GM19240 (cell line): ENCODE data around the gene SUCLG2.

ENCODE experiments used
- DNase-seq: peaks from one replicate; pipeline ENCODE4 v3.0.0; 2011; ENCODE audit warnings: low spot score; ENCODE audit not compliant: insufficient read length

SUCLG2 gene

GRCh38 chr3:67517781-67518180, 136.6 kb downstream of the SUCLG2 start:
- no peak for DNase-seq

DNA sequence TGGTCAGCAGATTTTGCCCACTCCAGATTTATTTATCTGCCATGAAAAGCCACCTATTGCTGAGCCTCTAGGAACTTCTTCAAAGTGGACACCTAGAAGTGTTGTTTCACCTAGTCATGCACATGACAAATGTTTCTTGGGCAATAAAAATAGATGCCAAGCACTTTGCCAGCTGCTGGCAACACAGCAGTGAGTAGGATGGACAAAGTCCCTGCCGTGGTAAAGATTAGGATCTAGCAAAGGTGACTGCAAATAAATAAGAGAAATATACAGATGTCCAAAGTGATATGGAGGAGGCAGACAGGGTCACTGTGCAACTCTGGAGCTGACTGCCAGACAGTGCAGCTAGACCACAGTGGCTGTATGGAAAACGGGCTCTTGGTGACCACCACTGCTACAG, 137.9 kb downstream of the SUCLG2 start:
- no peak for DNase-seq

DNA sequence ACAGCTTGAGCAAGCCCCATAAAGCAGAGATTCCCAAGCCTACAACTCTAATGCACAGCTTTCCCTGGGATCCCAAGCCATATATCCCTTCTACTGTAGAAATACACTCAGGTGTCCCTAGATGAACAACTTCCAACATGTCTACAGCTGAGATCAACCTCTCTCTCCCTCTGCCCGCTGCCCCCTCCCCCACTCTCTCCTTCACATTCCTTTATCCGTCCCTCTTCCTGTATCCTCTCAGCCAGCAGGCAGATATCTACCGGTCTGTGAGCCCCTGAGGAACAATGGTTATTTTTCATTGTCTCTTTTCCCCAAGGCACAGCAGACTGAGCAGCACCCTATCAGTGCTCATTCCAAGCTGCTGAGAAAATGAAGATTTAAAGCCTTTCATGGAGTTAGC, 138.6 kb downstream of the SUCLG2 start:
- no peak for DNase-seq

GRCh38 chr3:67509471-67510075, 144.8 kb downstream of the SUCLG2 start:
- DNase-seq: no peak

DNA sequence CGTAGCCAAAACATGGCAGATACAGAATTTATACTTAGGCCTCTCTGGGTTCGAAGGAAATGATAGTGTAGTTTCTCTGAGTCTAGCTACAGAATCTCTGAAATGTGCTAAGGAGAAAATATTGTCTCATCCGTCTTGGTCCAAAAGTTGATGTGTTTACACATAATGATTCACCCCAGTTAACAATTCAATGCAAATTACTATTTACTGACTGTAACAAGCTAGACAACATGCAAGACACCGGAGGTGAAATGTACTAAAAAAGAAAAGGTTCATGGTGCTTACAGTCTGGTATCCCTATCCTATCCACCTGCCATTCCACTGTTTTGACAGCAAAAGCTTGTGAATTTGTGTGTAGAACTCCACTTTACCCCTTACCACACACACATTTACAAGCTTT, 146.8 kb downstream of the SUCLG2 start:
- no peak for DNase-seq

- no peak for DNase-seq
Measured at GRCh38 chr3:67500709-67501108, 153.7 kb downstream of the SUCLG2 start.

DNA sequence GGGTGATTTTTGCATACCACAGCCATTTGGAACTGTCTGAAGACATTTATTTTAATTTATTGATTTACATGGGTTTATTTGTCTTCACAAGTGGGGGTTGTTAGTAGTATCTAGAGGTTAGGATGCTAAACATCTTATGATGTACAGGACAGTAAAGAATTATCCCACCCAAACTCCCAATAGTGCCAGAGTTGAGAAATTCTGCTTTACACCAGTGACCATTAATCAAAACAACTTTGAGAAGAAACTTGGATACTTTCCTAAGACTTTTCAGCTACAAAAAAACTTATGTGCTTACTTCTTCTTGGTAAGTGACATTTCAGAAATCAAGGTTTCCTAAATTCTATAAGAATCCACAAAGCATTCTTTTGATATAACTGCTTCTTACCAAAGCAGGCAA, 156.7 kb downstream of the SUCLG2 start:
- DNase-seq: no peak

DNA sequence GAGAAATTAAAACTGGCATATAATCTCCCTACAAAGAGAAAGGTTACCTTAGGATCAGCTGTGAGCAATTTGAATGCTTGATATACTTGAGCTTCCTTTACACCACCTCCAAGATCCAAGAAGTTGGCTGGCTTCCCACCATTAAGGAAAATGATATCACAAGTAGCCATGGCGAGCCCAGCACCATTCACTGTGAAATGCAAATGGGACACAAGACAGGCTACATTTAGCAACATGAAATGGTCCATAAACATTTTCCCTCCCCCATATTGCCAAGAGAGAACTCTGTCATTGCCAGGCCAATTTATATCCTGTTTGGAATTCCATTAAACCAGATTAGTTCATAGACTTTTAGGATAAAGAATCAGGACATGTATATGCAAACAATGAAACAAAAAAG, 158.7 kb downstream of the SUCLG2 start:
- no peak for DNase-seq

GRCh38 chr3:67493808-67494207, 160.6 kb downstream of the SUCLG2 start:
- DNase-seq: no peak

DNA sequence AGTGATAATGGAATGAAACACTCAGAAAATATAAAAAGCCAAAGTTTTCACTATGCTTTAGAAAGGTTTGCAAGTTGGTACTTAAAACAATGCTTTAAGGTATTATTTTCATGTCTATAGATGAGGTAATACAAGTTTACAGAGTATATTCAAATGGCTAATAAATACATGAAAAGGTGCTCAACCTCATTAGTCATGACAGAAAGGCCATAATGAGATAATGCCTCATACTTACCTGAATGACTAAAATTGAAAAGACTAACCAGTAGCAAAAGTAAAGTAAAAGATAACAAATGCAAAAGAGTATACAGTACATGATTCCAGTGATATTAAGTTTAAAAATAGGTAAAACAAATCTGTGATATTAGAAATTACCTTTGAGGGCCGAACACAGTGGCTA, 163.8 kb downstream of the SUCLG2 start:
- no peak for DNase-seq

DNA sequence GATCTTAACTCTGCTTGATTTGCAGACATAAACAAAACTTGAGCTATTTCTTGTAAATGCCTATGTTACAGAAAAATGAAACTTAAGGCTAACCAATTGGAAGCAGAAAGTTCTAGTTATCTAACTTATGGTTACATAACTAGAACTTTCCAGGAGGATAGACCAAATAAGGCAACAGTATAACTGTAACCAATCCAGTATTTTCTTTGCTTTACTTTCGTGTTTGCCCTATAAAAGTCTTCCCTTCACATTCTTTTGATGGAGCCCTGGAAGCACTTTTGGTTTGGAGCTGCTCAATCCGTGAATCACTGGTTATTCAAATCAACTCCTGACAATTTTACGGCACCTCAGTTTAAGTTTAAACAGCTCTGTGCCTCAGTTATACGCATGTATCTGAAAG, 164.6 kb downstream of the SUCLG2 start:
- no peak for DNase-seq

DNA sequence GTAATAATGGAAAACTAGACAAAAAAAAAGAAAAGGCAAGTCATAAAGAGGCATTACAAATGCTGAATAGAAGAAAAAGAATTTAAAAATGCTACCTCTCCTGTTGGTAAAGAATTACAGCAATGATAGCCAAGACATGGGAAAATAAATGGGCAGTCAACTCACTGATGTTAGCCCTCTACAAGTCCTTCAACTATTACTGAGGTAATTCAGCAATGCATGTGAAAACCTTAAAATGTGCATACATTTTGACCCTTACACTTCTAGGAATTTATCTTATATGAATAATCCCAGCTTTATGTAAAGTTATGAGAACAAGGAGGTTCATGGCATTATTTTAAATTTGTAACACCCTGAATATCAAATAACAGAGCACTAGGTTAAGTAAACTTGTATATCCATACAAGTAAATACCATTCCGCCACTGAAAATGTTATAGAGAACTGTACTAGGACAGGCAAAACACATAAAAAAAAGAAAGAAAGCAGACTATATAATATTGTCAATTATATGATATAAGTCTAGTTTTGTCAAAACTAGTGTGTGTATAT, 166.8 kb downstream of the SUCLG2 start:
- DNase-seq: no peak

DNA sequence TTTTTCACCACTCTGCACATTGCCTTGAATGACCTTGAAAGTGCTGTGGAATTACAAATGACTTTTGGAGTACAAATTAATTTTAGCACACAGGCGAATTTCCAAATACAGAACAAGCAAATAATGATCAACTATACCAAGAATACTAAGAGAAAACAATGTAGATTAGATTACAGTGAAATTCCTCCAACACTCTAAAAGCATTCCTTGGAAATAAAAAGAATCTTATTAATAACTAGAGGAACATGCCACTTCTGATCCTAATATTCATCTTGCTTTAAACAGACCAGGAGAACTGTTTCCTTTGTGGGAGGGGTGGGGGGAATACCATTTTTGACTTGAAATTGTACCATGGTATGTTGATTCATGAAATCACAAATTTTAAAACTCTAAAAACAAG, 167.5 kb downstream of the SUCLG2 start:
- DNase-seq: no peak

GRCh38 chr3:67484085-67484484, 170.3 kb downstream of the SUCLG2 start:
- DNase-seq: no peak

GRCh38 chr3:67481126-67481525, 173.3 kb downstream of the SUCLG2 start:
- no peak for DNase-seq

DNA sequence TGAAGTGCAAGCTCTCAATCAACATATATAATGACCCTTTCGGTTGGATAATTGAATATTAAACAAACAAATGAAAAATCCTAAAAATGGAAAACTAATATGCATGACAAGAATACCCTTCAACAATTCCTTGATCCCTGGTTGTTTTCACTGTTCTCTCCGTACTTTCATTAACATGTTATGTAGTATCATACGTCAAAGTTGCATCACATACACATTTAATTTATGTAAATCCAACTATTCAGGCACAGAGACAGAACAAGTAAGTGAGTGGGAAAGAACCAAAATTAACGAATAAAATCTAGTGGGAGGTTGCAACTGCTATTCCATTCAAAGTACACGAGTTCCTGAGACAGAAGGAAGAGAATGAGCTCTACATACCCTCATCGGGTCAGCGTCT, 176.0 kb downstream of the SUCLG2 start:
- DNase-seq: no peak

DNA sequence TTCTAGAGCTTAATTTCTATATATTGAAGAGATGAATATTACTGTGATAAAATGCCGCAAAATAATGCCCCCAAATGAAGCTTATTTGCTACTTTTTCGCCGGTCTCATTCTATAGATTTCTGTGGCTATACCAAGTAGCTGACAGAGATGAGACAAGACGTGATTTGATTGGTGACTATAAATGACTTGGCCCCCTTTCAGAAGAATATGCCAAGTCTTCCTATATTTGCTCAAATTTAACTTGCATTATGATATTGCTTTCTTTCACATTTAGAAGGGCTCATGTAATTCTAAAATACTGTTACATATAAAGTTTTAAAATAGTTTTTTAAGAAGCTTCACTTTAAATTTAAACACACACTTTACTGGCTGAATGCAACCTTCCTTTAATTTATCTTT, 180.1 kb downstream of the SUCLG2 start:
- no peak for DNase-seq

GRCh38 chr3:67472674-67473201, 181.7 kb downstream of the SUCLG2 start:
- DNase-seq: no peak

- DNase-seq: no peak
Measured at GRCh38 chr3:67470207-67470606, 184.2 kb downstream of the SUCLG2 start.

DNA sequence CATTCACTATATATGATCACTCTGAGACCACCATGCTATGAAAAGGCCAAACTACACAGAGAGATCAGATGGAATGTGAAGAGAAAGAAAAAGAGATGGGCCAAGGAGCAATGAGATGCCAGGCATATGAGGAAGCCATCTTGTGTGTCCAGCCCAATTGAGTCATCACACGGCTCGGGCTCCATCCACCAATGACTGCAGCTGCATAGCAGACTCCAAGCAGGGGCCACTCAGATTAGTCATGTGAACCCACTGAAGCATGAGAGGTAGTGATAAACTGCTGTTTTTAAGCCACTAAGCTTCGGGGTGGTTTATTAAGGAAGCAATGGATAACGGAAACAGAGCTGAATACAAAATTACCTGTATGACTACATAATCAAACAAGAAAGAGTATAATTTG, 185.9 kb downstream of the SUCLG2 start:
- DNase-seq: no peak

GRCh38 chr3:67463656-67464055, 190.8 kb downstream of the SUCLG2 start:
- no peak for DNase-seq

GRCh38 chr3:67462187-67462586, 192.2 kb downstream of the SUCLG2 start:
- DNase-seq: no peak

DNA sequence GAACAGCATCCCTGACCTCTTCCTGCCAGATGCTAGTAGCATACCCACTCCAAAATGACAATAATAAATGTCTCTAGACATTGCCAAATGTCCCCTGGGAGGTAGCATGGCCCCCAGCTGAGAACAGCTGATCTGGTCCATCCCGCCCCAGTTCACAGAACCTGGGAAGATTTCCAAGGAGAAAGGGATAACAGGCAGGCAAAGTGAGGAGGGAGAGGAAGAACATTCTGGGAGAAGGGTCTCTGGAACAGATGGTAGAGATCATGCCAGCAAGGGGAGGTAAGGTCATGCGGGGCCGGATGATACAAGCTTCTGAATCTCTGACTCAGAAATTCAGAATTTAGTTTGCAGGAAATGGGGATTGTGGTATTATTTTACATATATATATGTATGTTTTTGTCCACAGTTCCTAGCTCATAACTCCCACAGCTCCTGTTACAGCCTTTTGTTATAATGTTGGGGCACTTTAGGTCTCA, 192.7 kb downstream of the SUCLG2 start:
- no peak for DNase-seq
